Sigmoid colon (tissue), 4 donors: Measurements from ENCODE around the gene CXCL11.

ENCODE experiments used
- CTCF ChIP-seq, 4 experiments: fragments of 450-650 bp in 3 of 4; fragments of 200-600 bp in 1 of 4; IDR thresholded peaks; one replicate each; pipeline ENCODE4 v1.5.1; 2016 to 2019; ENCODE audit warnings: antibody characterized with exemption in 4 of 4, mild to moderate bottlenecking in 3 of 4, moderate library complexity in 2 of 4
- EP300 ChIP-seq, 4 donors: sonication (generic); formaldehyde crosslinking; IDR thresholded peaks; one replicate each; pipeline ENCODE4 v1.6.1; 2017; ENCODE audit warnings: antibody characterized with exemption in 4 of 4
- POLR2A ChIP-seq, 2 donors: fragments of 450-650 bp; IDR thresholded peaks; one replicate each; pipeline ENCODE4 v1.6.1; 2016; ENCODE audit warnings: antibody characterized with exemption in 2 of 2, mild to moderate bottlenecking in 2 of 2, moderate library complexity in 2 of 2
- POLR2AphosphoS5 ChIP-seq, 4 donors: sonication (generic); formaldehyde crosslinking; IDR thresholded peaks; one replicate each; pipeline ENCODE4 v1.6.1; 2017; ENCODE audit warnings: antibody characterized with exemption in 4 of 4

GRCh38 chr4:76067652-76068286 lies 31.9 kb upstream of the CXCL11 start:
- no peak for TF ChIP-seq POLR2A (IDR thresholded peaks at IDR 0.05)
- peak; percentile 46 to 77 (median 60) for TF ChIP-seq CTCF (IDR thresholded peaks at IDR 0.05)
- no peak for TF ChIP-seq EP300 (IDR thresholded peaks at IDR 0.05)
- no peak for TF ChIP-seq POLR2AphosphoS5 (IDR thresholded peaks at IDR 0.05)
